Upper lobe of right lung (tissue), 1 donor: ENCODE data around the gene PFDN1. TPM values are rescaled to one million over a fixed set of nuclear protein-coding genes. Genes with fewer than 3 reads are reported as not detected.

Experiments
- ATAC-seq: fragments of 200-7000 bp; cut with Tn5 transposase; one replicate; pipeline ENCODE4 v1.9.1; 2020; ENCODE audit warnings: mild to moderate bottlenecking, moderate library complexity
- DNase-seq: peaks from one replicate; pipeline ENCODE4 v3.0.0-alpha.2; 2020
- H3K27ac ChIP-seq: fragments of 200-600 bp; one replicate; pipeline ENCODE4 v1.8.0; 2022
- H3K27me3 ChIP-seq: fragments of 200-600 bp; one replicate; pipeline ENCODE4 v1.8.0; 2022; ENCODE audit warnings: mild to moderate bottlenecking
- H3K36me3 ChIP-seq: fragments of 200-600 bp; one replicate; pipeline ENCODE4 v1.8.0; 2022
- H3K4me1 ChIP-seq: fragments of 200-600 bp; one replicate; pipeline ENCODE4 v1.8.0; 2022
- H3K4me3 ChIP-seq: fragments of 200-600 bp; one replicate; pipeline ENCODE4 v1.8.0; 2022; ENCODE audit warnings: mild to moderate bottlenecking
- H3K9me3 ChIP-seq: fragments of 200-600 bp; one replicate; pipeline ENCODE4 v1.8.0; 2022
- CTCF ChIP-seq: fragments of 200-600 bp; IDR thresholded peaks from one replicate; pipeline ENCODE4 v1.8.0; 2022; ENCODE audit warnings: antibody characterized with exemption
- intact Hi-C: fragments of 100-400 bp; cut with DNase I; formaldehyde crosslinking; loops from one replicate; pipeline ENCODE4 v1.11.0; 2022
- total RNA-seq: library from RNA; stranded (reverse); fragmentation: NEBNext Ultra II Directional; extraction: Animal tissue kit (Norgen Biotek cat#: 25700); gene quantifications from one replicate; pipeline ENCODE4 v1.2.1, GENCODE V29; 2021
- donor health status: DM: no; HTN: yes; CAD: no; lungs with severe emphysema.

Gene PFDN1
- total RNA-seq, 1 donor from 2014 or later = 54.0 TPM

- ATAC-seq (peak; percentile 37), DNase-seq (no peak)
- no peak for TF ChIP-seq CTCF
- intact Hi-C loops = no loop called here
- Histone ChIP-seq H3K27ac (peak overlapping the region; percentile 17), H3K9me3 (no peaks in the 10 kb centered on the region), H3K27me3 (no peaks in the 10 kb centered on the region), H3K4me3 (no peak overlapping the region), H3K36me3 (peaks cover 32% of the 10 kb centered on the region), H3K4me1 (peaks cover 54% of the 10 kb centered on the region)
Measured at GRCh38 chr5:140246378-140247122, 56.4 kb downstream of the PFDN1 start.

GRCh38 chr5:140245926-140246325 is 57.0 kb downstream of the PFDN1 start:
- DNase-seq (no peak), ATAC-seq (no peak)
- Histone ChIP-seq H3K9me3 (no peaks in the 10 kb centered on the region), H3K4me3 (no peak overlapping the region), H3K27ac (peak overlapping the region; percentile 1), H3K4me1 (peaks cover 54% of the 10 kb centered on the region), H3K27me3 (no peaks in the 10 kb centered on the region), H3K36me3 (peaks cover 32% of the 10 kb centered on the region)
- no peak for TF ChIP-seq CTCF
- intact Hi-C loops = no loop called here

GRCh38 chr5:140245341-140245740 is 57.6 kb downstream of the PFDN1 start:
- Histone ChIP-seq H3K27ac (peak overlapping the region; percentile 1), H3K9me3 (no peaks in the 10 kb centered on the region), H3K4me3 (no peak overlapping the region), H3K27me3 (no peaks in the 10 kb centered on the region), H3K36me3 (peaks cover 30% of the 10 kb centered on the region), H3K4me1 (peaks cover 55% of the 10 kb centered on the region)
- no peak for TF ChIP-seq CTCF
- intact Hi-C loops = no loop called here
- ATAC-seq (no peak), DNase-seq (no peak)

GRCh38 chr5:140244525-140245025 is 58.3 kb downstream of the PFDN1 start:
- H3K4me3 ChIP-seq = no peak overlapping the region
- H3K27me3 ChIP-seq = no peaks in the 10 kb centered on the region
- H3K36me3 ChIP-seq = peaks cover 24% of the 10 kb centered on the region
- ATAC-seq (peak; percentile 85), DNase-seq (peak; percentile 94)
- H3K9me3 ChIP-seq = no peaks in the 10 kb centered on the region
- intact Hi-C loops = loop anchor here (5.0 kb wide), 1 partner anchor 103 kb away; the partner anchor contains the start of gene HBEGF
- peak overlapping the region; percentile 1 for H3K27ac ChIP-seq
- H3K4me1 ChIP-seq = peaks cover 53% of the 10 kb centered on the region
- peak; percentile 86 for TF ChIP-seq CTCF

- no peak for TF ChIP-seq CTCF
- Histone ChIP-seq H3K36me3 (peaks cover 24% of the 10 kb centered on the region), H3K27me3 (no peaks in the 10 kb centered on the region), H3K4me1 (peaks cover 53% of the 10 kb centered on the region), H3K4me3 (no peak overlapping the region), H3K27ac (no peak overlapping the region), H3K9me3 (no peaks in the 10 kb centered on the region)
- ATAC-seq (no peak), DNase-seq (no peak)
- intact Hi-C loops = loop anchor here (5.0 kb wide), 1 partner anchor 104 kb away; the partner anchor contains the start of gene HBEGF
Measured at GRCh38 chr5:140243706-140244250, 59.1 kb downstream of the PFDN1 start.
